T-cell (primary cell): ENCODE data around the gene LAIR2. TPM values are rescaled to one million over a fixed set of nuclear protein-coding genes. Genes with fewer than 3 reads are reported as not detected.

Experiments used
- ATAC-seq, 4 experiments: fragments of 200-7000 bp in 3 of 4; fragments of 150-1000 bp in 1 of 4; cut with Tn5 transposase; replicated peaks in 1 of 4; 1 replicate in 3 of 4; 2 replicates in 1 of 4; pipeline ENCODE4 v1.10.0; 2021; ENCODE audit warnings: moderate library complexity in 3 of 4, mild to moderate bottlenecking in 2 of 4, moderate number of reproducible peaks in 1 of 4
- CTCF ChIA-PET, 2 donors: fragments of 300-600 bp; sonication (Branson Sonifier 250); formaldehyde crosslinking; loops; one replicate each; lab custom pipeline; 2022; ENCODE audit warnings: antibody characterized with exemption in 2 of 2; lab: Charles Lee
- POLR2A ChIA-PET, 2 donors: fragments of 300-600 bp; sonication (Branson Sonifier 250); formaldehyde crosslinking; loops; one replicate each; lab custom pipeline; 2022; ENCODE audit warnings: antibody characterized with exemption in 2 of 2; lab: Charles Lee
- DNase-seq, 35 experiments: peaks; one replicate each; pipeline versions ENCODE4 v3.0.0 to v3.0.0-alpha.2; 2013 to 2023
- H3K27ac ChIP-seq: one replicate; pipeline ENCODE4 v1.5.1; 2013; ENCODE audit warnings: low read length
- H3K27me3 ChIP-seq, 2 experiments: replicated peaks in 1 of 2; 1 replicate in 1 of 2; 2 replicates in 1 of 2; pipeline versions ENCODE4 v1.6.1 to v1.7.0; 2013; ENCODE audit warnings: low read length in 1 of 2, mixed read lengths in 1 of 2; ENCODE audit not compliant: control insufficient read depth in 2 of 2, insufficient read depth in 2 of 2; ENCODE audit errors: extremely low read depth in 1 of 2
- H3K36me3 ChIP-seq, 2 donors: 1 replicate in 1 of 2; 2 replicates in 1 of 2; pipeline versions ENCODE4 v1.6.1 to v1.7.0; 2013; ENCODE audit warnings: low read length in 1 of 2; ENCODE audit not compliant: control insufficient read depth in 2 of 2, insufficient read depth in 1 of 2; ENCODE audit errors: extremely low read depth in 1 of 2
- H3K4me1 ChIP-seq, 2 experiments: 1 replicate in 1 of 2; 2 replicates in 1 of 2; pipeline versions ENCODE4 v1.6.1 to v1.7.0; 2013; ENCODE audit warnings: low read length in 2 of 2, mixed read lengths in 1 of 2; ENCODE audit not compliant: insufficient read depth in 2 of 2, control insufficient read depth in 1 of 2; ENCODE audit errors: extremely low read depth in 1 of 2
- H3K4me3 ChIP-seq, 2 donors: 1 replicate in 1 of 2; 2 replicates in 1 of 2; pipeline versions ENCODE4 v1.5.1 to v1.7.0; 2013; ENCODE audit warnings: mild to moderate bottlenecking in 2 of 2, low read length in 1 of 2, moderate library complexity in 1 of 2; ENCODE audit not compliant: control insufficient read depth in 1 of 2; ENCODE audit errors: extremely low read depth in 1 of 2
- H3K9me3 ChIP-seq: 2 replicates; pipeline ENCODE4 v1.7.0; 2013
- H3K27ac Mint-ChIP-seq, 2 donors: one replicate each; pipeline ENCODE4 v1.8.0; 2020 to 2021; ENCODE audit warnings: mild to moderate bottlenecking in 2 of 2, mixed read lengths in 2 of 2
- H3K27me3 Mint-ChIP-seq, 2 donors: one replicate each; pipeline ENCODE4 v1.8.0; 2021 to 2022; ENCODE audit warnings: mixed read lengths in 2 of 2
- H3K36me3 Mint-ChIP-seq: one replicate; pipeline ENCODE4 v1.8.0; 2021; ENCODE audit warnings: mixed read lengths
- H3K4me1 Mint-ChIP-seq, 3 donors: one replicate each; pipeline ENCODE4 v1.8.0; 2020 to 2022; ENCODE audit warnings: mixed read lengths in 3 of 3, mild to moderate bottlenecking in 1 of 3
- H3K4me3 Mint-ChIP-seq, 3 donors: one replicate each; pipeline ENCODE4 v1.8.0; 2020 to 2022; ENCODE audit warnings: mild to moderate bottlenecking in 3 of 3, mixed read lengths in 3 of 3, moderate library complexity in 3 of 3
- H3K9me3 Mint-ChIP-seq, 3 donors: one replicate each; pipeline ENCODE4 v1.8.0; 2020 to 2022; ENCODE audit warnings: mixed read lengths in 3 of 3
- WGBS: methylation state at CpG from one replicate; pipeline ENCODE4 v1.1.5; 2013; ENCODE audit warnings: missing lambda C conversion rate; ENCODE audit not compliant: insufficient coverage; 5-methylcytosine and 5-hydroxymethylcytosine counted together
- total RNA-seq, 35 experiments: library from RNA in 6 of 35; stranded (reverse) in 6 of 35; fragments of 120-200 nt in 1 of 35; gene quantifications; one replicate each; pipeline versions ENCODE4 v1.2.1 to v1.2.4 and lab custom pipeline; 2013 to 2026

The LAIR2 gene
- total RNA-seq, 5 donors from 2014 or later (not counting 1 experiment from before 2014, with no cell fraction given): 0.49 to 16.7 (median 1.3) TPM

- no CpG with 5 or more reads among the region's 1 CpG for whole genome bisulfite sequencing
- H3K4me3 Mint-ChIP-seq: no peak overlapping the region
- Histone ChIP-seq H3K9me3 (no peaks in the 10 kb centered on the region), H3K36me3 (no peaks in the 10 kb centered on the region), H3K4me1 (peaks cover 0 to 6% of the 10 kb centered on the region in 2 experiments), H3K27ac (no peak overlapping the region), H3K27me3 (peaks cover 2 to 30% of the 10 kb centered on the region in 2 experiments), H3K4me3 (no peak overlapping the region)
- POLR2A ChIA-PET: no interaction called here
- H3K36me3 Mint-ChIP-seq: no peaks in the 10 kb centered on the region
- DNase-seq (no peak), ATAC-seq (no peak)
- peaks cover 0 to 5% (median 0%) of the 10 kb centered on the region in 3 donors for H3K9me3 Mint-ChIP-seq
- peaks cover 27 to 31% of the 10 kb centered on the region in 2 donors for H3K27me3 Mint-ChIP-seq
- CTCF ChIA-PET: no interaction called here
- H3K4me1 Mint-ChIP-seq: peaks cover 0 to 5% (median 3%) of the 10 kb centered on the region in 3 donors
- H3K27ac Mint-ChIP-seq: no peak overlapping the region
Observed at GRCh38 chr19:54556194-54556593, 53.6 kb downstream of the LAIR2 start.

DNA sequence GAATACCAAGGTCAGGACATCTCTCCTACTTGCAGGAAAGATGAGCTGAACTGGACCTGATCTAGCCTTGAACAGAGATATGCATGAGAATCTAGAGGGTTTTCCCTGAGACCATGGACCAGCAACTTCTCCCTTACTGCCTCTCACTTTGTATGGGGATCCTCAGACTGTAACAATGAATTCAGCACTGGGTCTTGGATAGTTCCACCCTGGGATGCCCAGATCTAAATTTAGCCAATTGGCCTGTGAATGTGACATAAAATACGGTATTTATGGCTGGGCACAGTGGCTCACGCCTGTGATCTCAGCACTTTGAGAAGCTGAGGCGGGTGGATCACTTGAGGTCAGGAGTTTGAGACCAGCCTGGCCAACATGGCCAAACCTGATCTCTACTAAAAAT, 55.7 kb downstream of the LAIR2 start:
- ChIA-PET POLR2A (no interaction called here), CTCF (no interaction called here)
- Mint-ChIP-seq H3K4me3 (no peak overlapping the region), H3K4me1 (no peaks in the 10 kb centered on the region), H3K9me3 (no peaks in the 10 kb centered on the region), H3K27me3 (peaks cover 16 to 28% of the 10 kb centered on the region in 2 donors), H3K27ac (no peak overlapping the region), H3K36me3 (no peaks in the 10 kb centered on the region)
- no peaks in the 10 kb centered on the region for H3K36me3 ChIP-seq
- no peak overlapping the region for H3K4me3 ChIP-seq
- no peak for DNase-seq
- peaks cover 2 to 20% of the 10 kb centered on the region in 2 experiments for H3K27me3 ChIP-seq
- no peak overlapping the region for H3K27ac ChIP-seq
- H3K9me3 ChIP-seq: no peaks in the 10 kb centered on the region
- no peak for ATAC-seq
- no peaks in the 10 kb centered on the region for H3K4me1 ChIP-seq
- 51% methylated on average over 3 of the region's 3 CpGs for WGBS

Other genes starting within 250 kb of the LAIR2 start
- under 1 TPM in 1 of 5 donors, not detected in 4; 0.13 TPM for gene LILRB5, start 245.6 kb upstream of the LAIR2 start, total RNA-seq
- gene LILRB2, start 221.7 kb upstream of the LAIR2 start, total RNA-seq: under 1 TPM in 2 of 5 donors, not detected in 3; 0.46 to 0.53 TPM
- gene LILRA5, start 189.7 kb upstream of the LAIR2 start, total RNA-seq: not detected
- gene LILRA4, start 163.7 kb upstream of the LAIR2 start, total RNA-seq: under 1 TPM in 1 of 5 donors, not detected in 4; 0.58 TPM
- 10 to 100 TPM; 40.2 to 66.0 (median 59.7) TPM for gene LAIR1, start 137.9 kb upstream of the LAIR2 start, total RNA-seq
- gene TTYH1, start 87.4 kb upstream of the LAIR2 start, total RNA-seq: under 1 TPM in 2 of 5 donors, not detected in 3; 0.26 to 0.41 TPM
- 100 to 1,000 TPM; 506 to 622 (median 618) TPM for gene LENG8, start 53.6 kb upstream of the LAIR2 start, total RNA-seq
- 1 to 10 TPM; 2.2 to 7.9 (median 7.5) TPM for gene LENG9, start 39.1 kb upstream of the LAIR2 start, total RNA-seq
- under 1 TPM in 1 of 5 donors, not detected in 4; 0.43 TPM for gene CDC42EP5, start 29.5 kb upstream of the LAIR2 start, total RNA-seq
- gene LILRA2, start 71.0 kb downstream of the LAIR2 start, total RNA-seq: under 1 TPM in 4 of 5 donors, not detected in 1; 0.16 to 0.47 (median 0.37) TPM
- gene LILRA1, start 90.8 kb downstream of the LAIR2 start, total RNA-seq: under 1 TPM in 1 of 5 donors, not detected in 4; 0.43 TPM
- gene LILRB1, start 127.7 kb downstream of the LAIR2 start, total RNA-seq: 10 to 100 TPM in 1 of 5 donors, 1 to 10 TPM in 4; 2.0 to 26.9 (median 3.6) TPM
- under 1 TPM in 2 of 5 donors, not detected in 3; 0.20 to 0.59 TPM for gene LILRB4, start 160.2 kb downstream of the LAIR2 start, total RNA-seq
- gene KIR3DL3, start 221.6 kb downstream of the LAIR2 start, total RNA-seq: not detected
- gene KIR2DL3, start 235.7 kb downstream of the LAIR2 start, total RNA-seq: under 1 TPM in 3 of 5 donors, not detected in 2; 0.16 to 0.89 (median 0.45) TPM